GM12874 (cell line): ENCODE results near the gene CHN2.

Source experiments
- CTCF ChIP-seq: IDR thresholded peaks from 2 replicates; pipeline ENCODE4 v1.5.1; 2011; ENCODE audit warnings: low read depth, mild to moderate bottlenecking, control low read depth, low read length, moderate library complexity; ENCODE audit not compliant: insufficient read depth

Gene CHN2

GRCh38 chr7:29318853-29319718 lies 124.5 kb downstream of the CHN2 start:
- no peak for TF ChIP-seq CTCF

- no peak for TF ChIP-seq CTCF
Observed at GRCh38 chr7:29319719-29320521, 125.3 kb downstream of the CHN2 start.

- no peak for TF ChIP-seq CTCF
Observed at GRCh38 chr7:29320577-29320976, 126.0 kb downstream of the CHN2 start.

GRCh38 chr7:29322023-29322712 lies 127.6 kb downstream of the CHN2 start:
- TF ChIP-seq CTCF = no peak

GRCh38 chr7:29325476-29325875 lies 130.9 kb downstream of the CHN2 start:
- TF ChIP-seq CTCF = no peak

GRCh38 chr7:29326864-29327263 lies 132.3 kb downstream of the CHN2 start:
- no peak for TF ChIP-seq CTCF

GRCh38 chr7:29327455-29327854 lies 132.9 kb downstream of the CHN2 start:
- TF ChIP-seq CTCF = no peak
